Smooth muscle cell (in vitro differentiated cells): Measurements from ENCODE around the gene SUSD4. TPM values are rescaled to one million over a fixed set of nuclear protein-coding genes. Genes with fewer than 3 reads are reported as not detected.

Source experiments
- DNase-seq: peaks from one replicate; lab custom pipeline; 2025; ENCODE audit not compliant: unreplicated experiment; lab: John Stamatoyannopoulos, UW
- H2AFZ ChIP-seq: fragments of 200-600 bp; sonication (generic); 2 replicates; pipeline ENCODE4 v1.6.0; 2016; ENCODE audit warnings: antibody characterized with exemption, low read depth, mild to moderate bottlenecking
- H3F3A ChIP-seq: fragments of 200-600 bp; sonication (generic); 2 replicates; pipeline ENCODE4 v1.6.0; 2017; ENCODE audit warnings: antibody characterized with exemption, low read depth
- H3K27ac ChIP-seq: fragments of 200-600 bp; sonication (generic); 2 replicates; pipeline ENCODE4 v1.5.1; 2016; ENCODE audit warnings: low read depth, mild to moderate bottlenecking
- H3K27me3 ChIP-seq: fragments of 200-600 bp; sonication (generic); 2 replicates; pipeline ENCODE4 v1.6.1; 2016; ENCODE audit warnings: low read depth, mild to moderate bottlenecking
- H3K36me3 ChIP-seq: fragments of 200-600 bp; sonication (generic); 2 replicates; pipeline ENCODE4 v1.5.1; 2016; ENCODE audit warnings: low read depth
- H3K4me1 ChIP-seq: fragments of 200-600 bp; sonication (generic); 2 replicates; pipeline ENCODE4 v1.5.1; 2016; ENCODE audit warnings: low read depth
- H3K4me2 ChIP-seq: fragments of 200-600 bp; sonication (generic); 2 replicates; pipeline ENCODE4 v1.6.0; 2016; ENCODE audit warnings: mild to moderate bottlenecking
- H3K4me3 ChIP-seq: fragments of 200-600 bp; sonication (generic); 2 replicates; pipeline ENCODE4 v1.5.1; 2016; ENCODE audit warnings: mild to moderate bottlenecking
- H3K79me2 ChIP-seq: fragments of 200-600 bp; sonication (generic); 2 replicates; pipeline ENCODE4 v1.6.0; 2016; ENCODE audit warnings: low read depth, mild to moderate bottlenecking
- H3K9ac ChIP-seq: fragments of 200-600 bp; sonication (generic); 2 replicates; pipeline ENCODE4 v1.6.0; 2016; ENCODE audit warnings: low read depth
- H3K9me3 ChIP-seq: fragments of 200-600 bp; sonication (generic); replicated peaks from 2 replicates; pipeline ENCODE4 v1.5.1; 2016; ENCODE audit warnings: low read depth
- H4K20me1 ChIP-seq: fragments of 200-600 bp; sonication (generic); 2 replicates; pipeline ENCODE4 v1.6.0; 2016; ENCODE audit warnings: low read depth
- WGBS: methylation state at CpG from one replicate; pipeline ENCODE4 v1.1.7; 2016; ENCODE audit warnings: low lambda C conversion rate; 5-methylcytosine and 5-hydroxymethylcytosine counted together
- polyA plus RNA-seq: library from polyadenylated mRNA; unstranded; fragments of >200 nt; fragmentation: Nextera tagmentation; extraction: Ambion mirVana; gene quantifications from 2 replicates; pipeline ENCODE4 v1.2.1, GENCODE V29; 2016
- total RNA-seq: library from RNA; depleted of rRNA; stranded (reverse); fragments of >200 nt; gene quantifications from 2 replicates; pipeline ENCODE4 v1.2.3, GENCODE V29; 2014
- TF ChIP-seq, protein P1 (sequence below): fragments of 200-600 bp; sonication (generic); IDR thresholded peaks from 2 replicates; pipeline ENCODE4 v1.5.1; 2017; ENCODE audit warnings: borderline replicate concordance, mild to moderate bottlenecking, antibody characterized with exemption; ENCODE audit not compliant: insufficient read depth, poor library complexity, severe bottlenecking

Gene SUSD4
- total and polyA plus RNA-seq, 2 experiments from 2014 or later: 4.5 to 5.1 TPM

DNA sequence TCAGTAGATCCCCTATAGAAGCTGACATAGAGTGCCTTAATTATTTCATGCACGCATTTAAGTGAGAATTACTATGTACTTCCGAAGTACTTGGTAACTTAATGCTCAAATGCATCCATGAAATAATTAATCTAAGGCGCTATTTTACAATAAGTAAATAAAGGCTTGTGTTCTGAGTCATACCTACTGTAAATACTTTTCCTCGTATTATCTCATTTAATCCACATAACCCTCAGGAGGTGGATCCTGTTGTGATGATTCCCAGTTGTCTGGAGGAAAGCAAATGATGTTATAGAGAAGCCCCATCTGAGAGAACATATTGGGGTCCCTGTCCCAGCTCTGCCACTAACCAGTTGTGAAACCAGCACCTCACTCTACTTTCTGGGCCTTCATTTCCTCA lies 16.4 kb downstream of the SUSD4 start:
- Histone ChIP-seq H3K4me2 (no peak overlapping the region), H2AFZ (no peak overlapping the region), H3K4me3 (no peak overlapping the region), H3K4me1 (no peaks in the 10 kb centered on the region), H3K9ac (no peak overlapping the region), H4K20me1 (no peaks in the 10 kb centered on the region), H3K27me3 (peaks cover 9% of the 10 kb centered on the region), H3K27ac (no peak overlapping the region), H3K9me3 (no peaks in the 10 kb centered on the region), H3K79me2 (no peaks in the 10 kb centered on the region), H3K36me3 (no peaks in the 10 kb centered on the region), H3F3A (no peaks in the 10 kb centered on the region)
- TF ChIP-seq, protein P1, sequence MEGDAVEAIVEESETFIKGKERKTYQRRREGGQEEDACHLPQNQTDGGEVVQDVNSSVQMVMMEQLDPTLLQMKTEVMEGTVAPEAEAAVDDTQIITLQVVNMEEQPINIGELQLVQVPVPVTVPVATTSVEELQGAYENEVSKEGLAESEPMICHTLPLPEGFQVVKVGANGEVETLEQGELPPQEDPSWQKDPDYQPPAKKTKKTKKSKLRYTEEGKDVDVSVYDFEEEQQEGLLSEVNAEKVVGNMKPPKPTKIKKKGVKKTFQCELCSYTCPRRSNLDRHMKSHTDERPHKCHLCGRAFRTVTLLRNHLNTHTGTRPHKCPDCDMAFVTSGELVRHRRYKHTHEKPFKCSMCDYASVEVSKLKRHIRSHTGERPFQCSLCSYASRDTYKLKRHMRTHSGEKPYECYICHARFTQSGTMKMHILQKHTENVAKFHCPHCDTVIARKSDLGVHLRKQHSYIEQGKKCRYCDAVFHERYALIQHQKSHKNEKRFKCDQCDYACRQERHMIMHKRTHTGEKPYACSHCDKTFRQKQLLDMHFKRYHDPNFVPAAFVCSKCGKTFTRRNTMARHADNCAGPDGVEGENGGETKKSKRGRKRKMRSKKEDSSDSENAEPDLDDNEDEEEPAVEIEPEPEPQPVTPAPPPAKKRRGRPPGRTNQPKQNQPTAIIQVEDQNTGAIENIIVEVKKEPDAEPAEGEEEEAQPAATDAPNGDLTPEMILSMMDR: no peak
- WGBS: 75% methylated on average over 4 of the region's 4 CpGs
- DNase-seq: no peak

DNA sequence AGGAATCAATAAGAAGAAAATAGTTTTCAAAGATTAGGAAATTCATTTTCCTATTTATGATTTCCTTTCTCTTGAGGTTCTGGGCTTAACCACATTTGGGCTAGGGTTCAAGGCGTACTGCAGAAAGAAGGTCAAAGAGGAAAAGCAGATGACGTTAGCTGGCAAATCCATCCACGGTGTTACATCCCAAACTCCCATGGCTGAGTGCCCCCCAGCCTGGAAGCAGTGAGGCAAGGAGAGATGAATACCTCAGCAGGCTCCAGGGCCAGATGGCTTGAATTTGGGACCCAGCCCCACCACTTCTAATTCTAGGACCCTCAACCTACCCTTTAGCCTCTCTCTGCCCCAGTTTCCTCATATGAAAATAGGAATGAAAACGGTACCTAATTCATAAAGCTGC lies 17.7 kb downstream of the SUSD4 start:
- WGBS: 97% methylated on average over 4 of the region's 4 CpGs
- H3K4me1 ChIP-seq: peaks cover 1% of the 10 kb centered on the region
- H3K27ac ChIP-seq: no peak overlapping the region
- H3K9me3 ChIP-seq: no peaks in the 10 kb centered on the region
- H4K20me1 ChIP-seq: no peaks in the 10 kb centered on the region
- H2AFZ ChIP-seq: no peak overlapping the region
- H3K27me3 ChIP-seq: no peaks in the 10 kb centered on the region
- H3F3A ChIP-seq: no peaks in the 10 kb centered on the region
- no peaks in the 10 kb centered on the region for H3K36me3 ChIP-seq
- H3K4me3 ChIP-seq: no peak overlapping the region
- no peak overlapping the region for H3K9ac ChIP-seq
- TF ChIP-seq, protein P1: no peak
- no peak for DNase-seq
- no peak overlapping the region for H3K4me2 ChIP-seq
- no peaks in the 10 kb centered on the region for H3K79me2 ChIP-seq

DNA sequence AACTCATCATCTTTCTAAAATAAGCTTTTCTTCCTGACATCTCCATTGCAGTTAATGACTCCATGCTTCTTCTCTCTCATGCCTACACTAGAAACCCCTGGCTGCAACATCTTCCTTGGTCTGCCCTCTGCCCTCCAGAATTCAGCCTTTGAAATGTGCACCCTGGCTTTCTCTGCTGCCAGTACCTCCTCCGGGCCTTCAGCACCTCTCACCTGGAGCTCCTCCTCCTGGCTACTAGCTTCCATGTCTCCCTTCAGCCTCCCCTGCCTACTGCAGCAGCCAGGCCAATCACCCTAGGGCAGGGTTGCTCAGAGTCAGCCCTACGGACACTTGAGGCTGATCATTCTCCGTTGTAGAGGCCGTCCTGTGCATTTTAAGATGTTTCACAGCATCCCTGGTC lies 18.3 kb downstream of the SUSD4 start:
- Histone ChIP-seq H3K27ac (no peak overlapping the region), H2AFZ (no peak overlapping the region), H3F3A (no peaks in the 10 kb centered on the region), H3K27me3 (no peaks in the 10 kb centered on the region), H4K20me1 (no peaks in the 10 kb centered on the region), H3K4me3 (no peak overlapping the region), H3K79me2 (no peaks in the 10 kb centered on the region), H3K4me1 (peaks cover 6% of the 10 kb centered on the region), H3K9me3 (no peaks in the 10 kb centered on the region), H3K36me3 (no peaks in the 10 kb centered on the region), H3K9ac (no peak overlapping the region), H3K4me2 (no peak overlapping the region)
- DNase-seq: no peak
- 76% methylated on average over 4 of the region's 4 CpGs for WGBS
- TF ChIP-seq, protein P1: no peak

DNA sequence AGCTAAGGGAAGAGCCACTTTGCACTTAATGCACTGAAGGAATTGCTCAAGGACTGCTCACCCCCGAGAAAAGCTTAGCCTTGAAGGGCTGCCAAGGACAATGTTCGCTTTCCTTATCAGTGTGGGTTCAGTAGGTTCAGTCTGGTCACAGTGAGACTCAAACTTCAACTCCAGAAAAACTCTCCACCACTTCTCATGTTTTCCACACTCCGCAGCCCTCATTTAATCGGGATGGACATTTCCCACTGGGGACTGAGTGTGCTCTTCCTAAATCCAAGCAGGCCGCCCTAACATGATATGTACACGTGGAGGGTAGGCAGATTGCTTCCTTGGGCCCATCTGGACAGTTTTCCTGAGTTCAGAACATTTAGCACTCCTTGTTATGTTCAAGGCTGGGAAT lies 19.5 kb downstream of the SUSD4 start:
- H3K4me1 ChIP-seq: peaks cover 16% of the 10 kb centered on the region
- H3K36me3 ChIP-seq: no peaks in the 10 kb centered on the region
- no peaks in the 10 kb centered on the region for H3K79me2 ChIP-seq
- no peak overlapping the region for H3K27ac ChIP-seq
- H3K4me3 ChIP-seq: no peak overlapping the region
- H3K27me3 ChIP-seq: no peaks in the 10 kb centered on the region
- H3K9ac ChIP-seq: no peak overlapping the region
- no peak for DNase-seq
- TF ChIP-seq, protein P1: no peak
- H3K4me2 ChIP-seq: no peak overlapping the region
- H3F3A ChIP-seq: no peaks in the 10 kb centered on the region
- H3K9me3 ChIP-seq: no peaks in the 10 kb centered on the region
- no peaks in the 10 kb centered on the region for H4K20me1 ChIP-seq
- WGBS: 73% methylated on average over 6 of the region's 6 CpGs
- no peak overlapping the region for H2AFZ ChIP-seq
